Measurements from ENCODE around the gene DENND1B. TPM values are rescaled to one million over a fixed set of nuclear protein-coding genes. Genes with fewer than 3 reads are reported as not detected.

DENND1B gene
- total and polyA plus RNA-seq, 2 donors (not counting 1 experiment from before 2014, with no cell fraction given) = 5.5 to 8.4 TPM

DNA sequence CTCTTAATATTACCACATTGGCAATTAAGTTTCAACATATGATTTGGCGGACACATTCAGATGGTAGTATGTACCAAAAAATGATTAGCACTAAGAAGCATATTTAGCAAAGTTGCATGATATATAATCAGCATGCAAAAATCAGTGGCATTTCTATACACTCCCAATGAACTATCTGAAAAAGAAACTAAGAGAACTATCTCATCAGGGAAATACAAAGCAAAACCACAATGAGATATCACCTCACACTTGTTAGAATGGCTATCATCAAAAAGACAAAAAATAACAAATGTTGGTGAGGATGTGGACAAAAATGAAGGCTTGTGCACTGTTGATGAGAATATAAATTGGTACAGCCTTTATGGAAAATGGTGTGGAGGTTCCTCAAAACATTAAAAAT, 31.4 kb upstream of the DENND1B start:
- no peak for DNase-seq (ENCODE audit: low read depth in 2 of 2)
- Histone ChIP-seq H4K20me1 (ENCODE audit: control insufficient read depth, extremely low read depth, insufficient read depth, low read length) (no peaks in the 10 kb centered on the region), H3K36me3 (ENCODE audit: control insufficient read depth, insufficient read depth, low read length) (no peaks in the 10 kb centered on the region), H2AFZ (ENCODE audit: low read length) (no peak overlapping the region), H3K9ac (ENCODE audit: insufficient read depth, low read length) (no peak overlapping the region), H3K79me2 (ENCODE audit: control insufficient read depth, insufficient read depth, low read length) (no peaks in the 10 kb centered on the region), H3K4me2 (ENCODE audit: extremely low read depth, insufficient read depth, low read length) (no peak overlapping the region), H3K4me1 (ENCODE audit: control insufficient read depth, extremely low read depth, insufficient read depth, low read length) (no peaks in the 10 kb centered on the region), H3K27ac (ENCODE audit: insufficient read depth, low read length) (no peak overlapping the region), H3K9me3 (ENCODE audit: control insufficient read depth, insufficient read depth, low read depth, low read length) (no peaks in the 10 kb centered on the region), H3K27me3 (ENCODE audit: control insufficient read depth, insufficient read depth, low read length) (no peaks in the 10 kb centered on the region), H3K4me3 (replicated peaks in 1 of 4; ENCODE audit: control extremely low read depth in 1 of 4, insufficient read depth in 1 of 4, low read depth in 3 of 4, low read length in 4 of 4) (no peak overlapping the region)
- TF ChIP-seq, protein P1, sequence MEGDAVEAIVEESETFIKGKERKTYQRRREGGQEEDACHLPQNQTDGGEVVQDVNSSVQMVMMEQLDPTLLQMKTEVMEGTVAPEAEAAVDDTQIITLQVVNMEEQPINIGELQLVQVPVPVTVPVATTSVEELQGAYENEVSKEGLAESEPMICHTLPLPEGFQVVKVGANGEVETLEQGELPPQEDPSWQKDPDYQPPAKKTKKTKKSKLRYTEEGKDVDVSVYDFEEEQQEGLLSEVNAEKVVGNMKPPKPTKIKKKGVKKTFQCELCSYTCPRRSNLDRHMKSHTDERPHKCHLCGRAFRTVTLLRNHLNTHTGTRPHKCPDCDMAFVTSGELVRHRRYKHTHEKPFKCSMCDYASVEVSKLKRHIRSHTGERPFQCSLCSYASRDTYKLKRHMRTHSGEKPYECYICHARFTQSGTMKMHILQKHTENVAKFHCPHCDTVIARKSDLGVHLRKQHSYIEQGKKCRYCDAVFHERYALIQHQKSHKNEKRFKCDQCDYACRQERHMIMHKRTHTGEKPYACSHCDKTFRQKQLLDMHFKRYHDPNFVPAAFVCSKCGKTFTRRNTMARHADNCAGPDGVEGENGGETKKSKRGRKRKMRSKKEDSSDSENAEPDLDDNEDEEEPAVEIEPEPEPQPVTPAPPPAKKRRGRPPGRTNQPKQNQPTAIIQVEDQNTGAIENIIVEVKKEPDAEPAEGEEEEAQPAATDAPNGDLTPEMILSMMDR (conservative IDR thresholded peaks at IDR 0.05 in 1 of 2, IDR thresholded peaks at IDR 0.05 in 1 of 2; ENCODE audit: low read depth in 1 of 2, low read length in 2 of 2) = no peak
- no peak for TF ChIP-seq EZH2 (IDR thresholded peaks at IDR 0.05; ENCODE audit: low read length, missing control alignments)

DNA sequence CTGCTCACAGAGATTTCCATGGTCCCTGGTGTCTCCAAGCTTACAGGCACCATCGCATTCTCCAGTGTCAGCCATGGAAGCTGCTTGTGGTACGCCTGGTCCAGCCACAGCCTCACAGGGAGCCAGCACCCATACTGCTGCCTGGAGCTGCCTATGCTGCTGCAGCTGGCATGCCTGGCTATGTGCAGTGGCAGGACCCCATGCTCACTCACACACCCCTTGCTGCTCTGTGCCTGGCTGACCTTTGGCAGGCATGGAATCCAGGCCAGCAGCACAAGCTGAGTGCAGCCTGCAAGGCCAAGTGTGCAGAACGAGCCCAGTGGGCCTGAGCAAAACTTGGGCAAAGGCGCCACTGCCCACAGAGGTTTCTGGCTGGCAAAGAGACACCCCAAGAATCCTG, 26.4 kb upstream of the DENND1B start:
- Histone ChIP-seq H3K27ac (ENCODE audit: insufficient read depth, low read length) (no peak overlapping the region), H3K9ac (ENCODE audit: insufficient read depth, low read length) (no peak overlapping the region), H3K36me3 (ENCODE audit: control insufficient read depth, insufficient read depth, low read length) (no peaks in the 10 kb centered on the region), H3K27me3 (ENCODE audit: control insufficient read depth, insufficient read depth, low read length) (no peaks in the 10 kb centered on the region), H3K9me3 (ENCODE audit: control insufficient read depth, insufficient read depth, low read depth, low read length) (no peaks in the 10 kb centered on the region), H4K20me1 (ENCODE audit: control insufficient read depth, extremely low read depth, insufficient read depth, low read length) (no peaks in the 10 kb centered on the region), H3K79me2 (ENCODE audit: control insufficient read depth, insufficient read depth, low read length) (no peaks in the 10 kb centered on the region), H3K4me3 (replicated peaks in 1 of 4; ENCODE audit: control extremely low read depth in 1 of 4, insufficient read depth in 1 of 4, low read depth in 3 of 4, low read length in 4 of 4) (no peak overlapping the region), H2AFZ (ENCODE audit: low read length) (no peak overlapping the region), H3K4me2 (ENCODE audit: extremely low read depth, insufficient read depth, low read length) (no peak overlapping the region), H3K4me1 (ENCODE audit: control insufficient read depth, extremely low read depth, insufficient read depth, low read length) (peaks cover 7% of the 10 kb centered on the region)
- DNase-seq (ENCODE audit: low read depth in 2 of 2) = no peak
- TF ChIP-seq, protein P1 (conservative IDR thresholded peaks at IDR 0.05 in 1 of 2, IDR thresholded peaks at IDR 0.05 in 1 of 2; ENCODE audit: low read depth in 1 of 2, low read length in 2 of 2) = no peak
- TF ChIP-seq EZH2 (IDR thresholded peaks at IDR 0.05; ENCODE audit: low read length, missing control alignments) = no peak

DNA sequence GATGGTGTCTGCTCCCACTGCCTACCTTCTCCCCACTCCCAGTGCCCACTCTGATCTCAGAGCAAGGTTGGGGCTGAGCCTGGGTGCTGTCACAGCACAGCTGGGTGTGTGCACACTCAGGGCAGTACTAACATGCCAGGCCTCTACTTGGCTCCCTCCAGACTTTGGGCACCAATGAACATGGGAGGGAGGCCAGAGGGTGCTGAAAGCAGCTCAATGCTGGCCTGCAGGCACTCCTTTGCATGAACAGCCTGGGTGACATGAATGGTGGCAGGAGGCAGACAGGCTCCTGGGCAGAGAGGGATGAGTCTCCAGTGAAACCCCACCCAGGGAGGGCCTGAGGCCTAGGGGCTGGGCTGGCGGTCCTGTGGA, 25.8 kb upstream of the DENND1B start:
- Histone ChIP-seq H3K9ac (ENCODE audit: insufficient read depth, low read length) (no peak overlapping the region), H3K36me3 (ENCODE audit: control insufficient read depth, insufficient read depth, low read length) (no peaks in the 10 kb centered on the region), H3K9me3 (ENCODE audit: control insufficient read depth, insufficient read depth, low read depth, low read length) (no peaks in the 10 kb centered on the region)

More for the DNA sequence above, 25.8 kb upstream of the DENND1B start:
- no peak for TF ChIP-seq EZH2 (IDR thresholded peaks at IDR 0.05; ENCODE audit: low read length, missing control alignments)
- TF ChIP-seq, protein P1 (conservative IDR thresholded peaks at IDR 0.05 in 1 of 2, IDR thresholded peaks at IDR 0.05 in 1 of 2; ENCODE audit: low read depth in 1 of 2, low read length in 2 of 2) = no peak
- Histone ChIP-seq H3K79me2 (ENCODE audit: control insufficient read depth, insufficient read depth, low read length) (no peaks in the 10 kb centered on the region), H4K20me1 (ENCODE audit: control insufficient read depth, extremely low read depth, insufficient read depth, low read length) (no peaks in the 10 kb centered on the region), H3K4me2 (ENCODE audit: extremely low read depth, insufficient read depth, low read length) (no peak overlapping the region), H3K27ac (ENCODE audit: insufficient read depth, low read length) (no peak overlapping the region), H3K27me3 (ENCODE audit: control insufficient read depth, insufficient read depth, low read length) (no peaks in the 10 kb centered on the region), H3K4me1 (ENCODE audit: control insufficient read depth, extremely low read depth, insufficient read depth, low read length) (peaks cover 7% of the 10 kb centered on the region), H3K4me3 (replicated peaks in 1 of 4; ENCODE audit: control extremely low read depth in 1 of 4, insufficient read depth in 1 of 4, low read depth in 3 of 4, low read length in 4 of 4) (no peak overlapping the region), H2AFZ (ENCODE audit: low read length) (no peak overlapping the region)
- no peak for DNase-seq (ENCODE audit: low read depth in 2 of 2)

Data from fibroblast of lung (primary cell).